Memory B cell (primary cell): ENCODE measurements around the gene SMC3.
"Not testable (repeated sequence)": the region's sequence is repeated elsewhere in the genome, so short reads cannot be mapped to it uniquely, and the experiment has no call there.

ENCODE experiments used
- ATAC-seq: fragments of 150-1000 bp; cut with Tn5 transposase; 2 replicates; pipeline ENCODE4 v1.10.0; 2021; ENCODE audit warnings: low read depth, mild to moderate bottlenecking, moderate library complexity
- DNase-seq, 2 donors: peaks; one replicate each; pipeline ENCODE4 v3.0.0; 2022; ENCODE audit warnings: low spot score in 2 of 2
- H3K27ac Mint-ChIP-seq: one replicate; pipeline ENCODE4 v1.8.0; 2022; ENCODE audit warnings: mild to moderate bottlenecking, moderate library complexity, mixed read lengths
- H3K27me3 Mint-ChIP-seq: one replicate; pipeline ENCODE4 v1.8.0; 2022; ENCODE audit warnings: mixed read lengths
- H3K36me3 Mint-ChIP-seq: one replicate; pipeline ENCODE4 v1.8.0; 2022; ENCODE audit warnings: mild to moderate bottlenecking, mixed read lengths
- H3K4me1 Mint-ChIP-seq: one replicate; pipeline ENCODE4 v1.8.0; 2022; ENCODE audit warnings: mixed read lengths
- H3K4me3 Mint-ChIP-seq: one replicate; pipeline ENCODE4 v1.8.0; 2022; ENCODE audit warnings: mild to moderate bottlenecking, moderate library complexity, mixed read lengths
- H3K9me3 Mint-ChIP-seq: one replicate; pipeline ENCODE4 v1.8.0; 2022; ENCODE audit warnings: mixed read lengths

SMC3 gene

DNA sequence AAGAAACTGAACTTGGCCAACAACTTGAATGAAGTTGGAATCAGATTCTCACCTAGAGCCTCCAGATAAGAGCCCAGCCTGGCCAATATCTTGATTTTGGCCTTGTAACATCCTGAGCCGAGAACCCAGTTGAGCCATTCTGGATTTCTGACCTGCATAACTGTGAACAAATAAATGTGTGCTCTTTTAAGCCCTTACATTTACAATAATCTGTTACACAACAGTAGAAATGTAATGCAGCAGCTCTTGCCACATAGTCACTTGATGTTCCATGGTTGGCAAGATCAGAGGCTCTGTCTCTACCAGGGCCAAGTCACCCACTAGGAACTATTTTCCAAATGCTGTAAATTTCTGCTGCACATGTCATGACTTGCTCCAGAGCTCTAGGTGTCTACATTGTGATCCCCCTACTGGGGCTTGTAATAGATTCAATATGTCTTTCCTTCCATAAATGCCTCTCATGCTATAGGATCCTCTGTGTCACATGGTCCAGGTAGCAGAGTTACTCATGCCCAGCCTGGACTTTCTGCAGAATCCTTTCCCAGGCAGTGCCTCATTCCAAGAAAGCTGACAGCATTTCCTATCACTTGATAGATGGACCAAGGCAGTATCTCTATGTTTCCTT lies 65.2 kb downstream of the SMC3 start:
- ATAC-seq = no peak
- no peak for DNase-seq
- H3K4me3 Mint-ChIP-seq = no peak overlapping the region
- H3K36me3 Mint-ChIP-seq = peaks cover 4% of the 10 kb centered on the region
- H3K9me3 Mint-ChIP-seq = peaks cover 5% of the 10 kb centered on the region
- no peaks in the 10 kb centered on the region for H3K4me1 Mint-ChIP-seq
- H3K27ac Mint-ChIP-seq = no peak overlapping the region
- peaks cover 4% of the 10 kb centered on the region for H3K27me3 Mint-ChIP-seq

- H3K9me3 Mint-ChIP-seq = no peaks in the 10 kb centered on the region
- ATAC-seq (no peak), DNase-seq (no peak)
- H3K4me1 Mint-ChIP-seq = no peaks in the 10 kb centered on the region
- H3K4me3 Mint-ChIP-seq = no peak overlapping the region
- no peaks in the 10 kb centered on the region for H3K36me3 Mint-ChIP-seq
- peaks cover 6% of the 10 kb centered on the region for H3K27me3 Mint-ChIP-seq
- H3K27ac Mint-ChIP-seq = no peak overlapping the region
Observed at GRCh38 chr10:110634527-110635209, 67.2 kb downstream of the SMC3 start.

DNA sequence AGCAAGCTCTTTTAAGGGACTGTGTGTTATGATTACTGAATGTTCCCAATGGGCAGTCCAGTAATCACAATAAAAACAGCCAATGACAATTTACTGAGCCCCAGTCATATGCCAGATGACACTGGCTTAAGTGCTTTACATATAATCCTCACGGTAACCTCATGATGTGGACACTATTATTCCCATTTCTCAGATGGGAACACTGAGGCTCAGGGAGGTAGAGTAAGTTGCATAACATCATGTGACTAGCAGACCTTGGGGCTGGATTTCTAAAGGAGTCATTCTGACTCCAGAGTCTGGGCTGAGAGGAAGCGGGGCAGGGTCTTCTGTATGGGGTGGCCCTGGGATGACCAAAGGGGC lies 69.1 kb downstream of the SMC3 start:
- Mint-ChIP-seq H3K9me3 (no peaks in the 10 kb centered on the region), H3K4me1 (peaks cover 3% of the 10 kb centered on the region), H3K27ac (no peak overlapping the region), H3K36me3 (no peaks in the 10 kb centered on the region), H3K27me3 (peaks cover 8% of the 10 kb centered on the region), H3K4me3 (no peak overlapping the region)
- no peak for DNase-seq
- ATAC-seq = no peak

GRCh38 chr10:110636932-110637557 lies 69.5 kb downstream of the SMC3 start:
- H3K9me3 Mint-ChIP-seq = no peaks in the 10 kb centered on the region
- no peak for ATAC-seq
- H3K27ac Mint-ChIP-seq = no peak overlapping the region
- no peaks in the 10 kb centered on the region for H3K36me3 Mint-ChIP-seq
- no peak overlapping the region for H3K4me3 Mint-ChIP-seq
- peaks cover 8% of the 10 kb centered on the region for H3K27me3 Mint-ChIP-seq
- no peak for DNase-seq
- H3K4me1 Mint-ChIP-seq = peaks cover 3% of the 10 kb centered on the region

DNA sequence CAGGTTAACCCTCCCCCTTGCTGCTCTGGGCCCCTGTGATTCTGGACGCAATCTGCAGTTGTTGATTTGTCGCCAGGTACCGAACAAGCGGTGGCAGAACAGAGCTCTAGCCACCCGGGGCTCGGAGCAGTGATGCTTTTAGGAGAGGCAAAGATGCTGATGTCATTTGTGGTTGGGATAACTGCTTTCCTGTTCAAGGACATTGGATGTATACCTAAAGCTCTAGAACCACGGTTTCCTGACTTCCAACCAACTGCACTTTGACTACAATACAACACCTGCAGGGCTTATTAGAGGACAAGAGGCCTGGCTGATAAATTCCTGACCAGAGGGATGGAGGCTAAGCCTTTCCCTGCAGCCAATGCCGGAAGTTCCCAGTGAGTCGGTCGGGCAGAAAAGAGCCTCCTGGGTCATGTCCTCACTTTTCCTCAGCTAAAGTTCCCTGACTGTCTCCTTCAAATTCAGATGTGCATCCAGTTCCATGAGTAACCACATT lies 70.1 kb downstream of the SMC3 start:
- no peaks in the 10 kb centered on the region for H3K36me3 Mint-ChIP-seq
- H3K4me3 Mint-ChIP-seq = no peak overlapping the region
- H3K9me3 Mint-ChIP-seq = peaks cover under 1% of the 10 kb centered on the region
- no peak overlapping the region for H3K27ac Mint-ChIP-seq
- DNase-seq = no peak
- no peak for ATAC-seq
- peaks cover 4% of the 10 kb centered on the region for H3K4me1 Mint-ChIP-seq
- peaks cover 13% of the 10 kb centered on the region for H3K27me3 Mint-ChIP-seq

DNA sequence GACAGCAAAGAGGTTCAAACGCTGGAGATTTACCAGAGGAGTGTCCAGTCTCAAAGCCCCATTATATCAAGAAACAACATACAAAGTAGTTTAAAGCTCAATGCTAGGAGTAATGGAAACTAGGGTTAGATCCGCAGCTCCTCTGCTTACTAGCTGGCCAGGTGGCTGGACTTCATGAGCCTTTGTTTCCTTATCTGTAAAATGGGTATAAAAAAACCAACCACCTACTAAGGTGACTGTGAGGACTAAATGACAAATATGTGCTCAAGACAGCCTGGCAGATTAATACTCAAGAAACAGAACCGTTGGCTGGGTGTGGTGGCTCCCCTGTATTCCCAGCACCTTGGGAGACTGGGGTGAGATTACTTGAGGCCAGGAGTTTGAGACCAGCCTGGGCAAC lies 70.8 kb downstream of the SMC3 start:
- H3K4me3 Mint-ChIP-seq = no peak overlapping the region
- H3K27ac Mint-ChIP-seq = no peak overlapping the region
- no peak for ATAC-seq
- peaks cover 1% of the 10 kb centered on the region for H3K9me3 Mint-ChIP-seq
- H3K27me3 Mint-ChIP-seq = peaks cover 18% of the 10 kb centered on the region
- peaks cover 9% of the 10 kb centered on the region for H3K4me1 Mint-ChIP-seq
- no peaks in the 10 kb centered on the region for H3K36me3 Mint-ChIP-seq
- no peak for DNase-seq

- H3K36me3 Mint-ChIP-seq, DNase-seq, ATAC-seq, H3K4me3 Mint-ChIP-seq, H3K9me3 Mint-ChIP-seq, H3K4me1 Mint-ChIP-seq, H3K27ac Mint-ChIP-seq: not testable (repeated sequence)
- H3K27me3 Mint-ChIP-seq = peaks cover 19% of the 10 kb centered on the region
Observed at GRCh38 chr10:110639046-110639445, 71.6 kb downstream of the SMC3 start.

DNA sequence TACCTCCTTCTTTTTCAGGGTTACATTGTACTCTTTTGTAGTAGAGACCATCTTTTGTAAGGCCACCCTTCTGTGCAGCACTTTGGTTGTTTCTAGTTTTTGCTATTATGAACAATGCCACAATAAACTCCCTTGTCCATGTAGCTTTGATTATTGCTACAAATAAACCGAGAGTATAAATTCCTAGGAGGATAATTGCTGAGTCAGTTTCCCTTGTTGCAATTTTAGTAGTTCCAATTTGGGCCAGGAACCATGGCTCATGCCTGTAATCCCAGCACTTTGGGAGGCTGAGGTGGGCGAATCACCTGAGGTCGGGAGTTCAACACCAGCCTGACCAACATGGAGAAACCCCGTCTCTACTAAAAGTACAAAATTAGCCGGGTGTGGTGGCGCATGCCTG lies 72.4 kb downstream of the SMC3 start:
- H3K9me3 Mint-ChIP-seq, ATAC-seq, DNase-seq, H3K4me1 Mint-ChIP-seq, H3K36me3 Mint-ChIP-seq, H3K27ac Mint-ChIP-seq, H3K4me3 Mint-ChIP-seq: not testable (repeated sequence)
- H3K27me3 Mint-ChIP-seq = peaks cover 20% of the 10 kb centered on the region

DNA sequence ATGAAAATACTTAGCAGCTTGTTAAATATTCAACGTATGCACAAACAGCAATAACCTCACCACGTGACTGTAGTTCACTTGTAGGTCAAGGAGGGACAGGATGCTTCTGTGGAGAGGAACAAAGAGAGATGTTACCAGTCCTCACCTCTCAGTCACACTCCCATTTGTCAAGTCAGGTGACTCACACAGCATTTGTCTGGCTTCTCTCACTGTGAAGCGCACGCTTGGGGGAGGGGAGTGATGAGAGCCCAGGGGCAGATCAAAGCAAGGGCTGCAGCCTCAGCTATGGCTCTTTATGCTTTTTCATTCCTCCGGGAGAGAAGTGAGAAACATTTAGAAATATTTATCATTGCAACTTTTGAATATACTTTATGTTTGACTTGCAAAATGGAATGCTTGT lies 73.8 kb downstream of the SMC3 start:
- Mint-ChIP-seq H3K4me3 (no peak overlapping the region), H3K27me3 (peaks cover 24% of the 10 kb centered on the region), H3K27ac (no peak overlapping the region), H3K36me3 (no peaks in the 10 kb centered on the region), H3K9me3 (peaks cover 1% of the 10 kb centered on the region), H3K4me1 (peaks cover 10% of the 10 kb centered on the region)
- DNase-seq (no peak), ATAC-seq (peak; percentile 39)

GRCh38 chr10:110642204-110643034 lies 74.9 kb downstream of the SMC3 start:
- peaks cover 10% of the 10 kb centered on the region for H3K4me1 Mint-ChIP-seq
- H3K36me3 Mint-ChIP-seq = no peaks in the 10 kb centered on the region
- H3K9me3 Mint-ChIP-seq = peaks cover 1% of the 10 kb centered on the region
- H3K27ac Mint-ChIP-seq = no peak overlapping the region
- no peak for DNase-seq
- peaks cover 26% of the 10 kb centered on the region for H3K27me3 Mint-ChIP-seq
- ATAC-seq = no peak
- peak overlapping the region; percentile 75 for H3K4me3 Mint-ChIP-seq

- Mint-ChIP-seq H3K36me3 (no peaks in the 10 kb centered on the region), H3K27ac (no peak overlapping the region), H3K27me3 (peaks cover 25% of the 10 kb centered on the region), H3K9me3 (peaks cover 1% of the 10 kb centered on the region), H3K4me3 (peak overlapping the region; percentile 79), H3K4me1 (peaks cover 10% of the 10 kb centered on the region)
- DNase-seq = no peak
- peak; percentile 9 for ATAC-seq
Observed at GRCh38 chr10:110643035-110643652, 75.6 kb downstream of the SMC3 start.

GRCh38 chr10:110643653-110644597 lies 76.4 kb downstream of the SMC3 start, which contains the start of gene RBM20:
Gene RBM20 (plus strand): TSS chr10:110644336. CDS start chr10:110644455, 119 bp downstream.
- peaks cover 10% of the 10 kb centered on the region for H3K4me1 Mint-ChIP-seq
- H3K27me3 Mint-ChIP-seq = peaks cover 29% of the 10 kb centered on the region
- no peak within 1 kb of the TSS for H3K27ac Mint-ChIP-seq
- peak within 1 kb of the TSS; percentile 79 for H3K4me3 Mint-ChIP-seq
- peak; percentile 5 to 33 for DNase-seq
- H3K36me3 Mint-ChIP-seq = no peaks in the 10 kb centered on the region
- H3K9me3 Mint-ChIP-seq = peaks cover 1% of the 10 kb centered on the region
- peak; percentile 64 for ATAC-seq
